Heart left ventricle (tissue), 16 donors: ENCODE measurements around the gene FZR1. TPM values are rescaled to one million over a fixed set of nuclear protein-coding genes. Genes with fewer than 3 reads are reported as not detected.

Experiments
- ATAC-seq, 4 donors: fragments of 200-7000 bp; cut with Tn5 transposase; one replicate each; pipeline ENCODE4 v1.9.1; 2020 to 2022; ENCODE audit warnings: moderate library complexity in 4 of 4, mild to moderate bottlenecking in 3 of 4, moderate number of reproducible peaks in 1 of 4
- DNase-seq, 5 donors: peaks; one replicate each; pipeline ENCODE4 v3.0.0-alpha.2; 2020
- H3K27ac ChIP-seq, 12 donors: fragments of 200-600 bp; sonication (generic) in 4 of 12; one replicate each; pipeline versions ENCODE4 v1.5.0 to v1.8.0; 2016 to 2022; ENCODE audit warnings: mild to moderate bottlenecking in 2 of 12
- H3K27me3 ChIP-seq, 9 donors: fragments of 200-600 bp; sonication (generic) in 2 of 9; one replicate each; pipeline versions ENCODE4 v1.5.1 to v1.8.0; 2016 to 2022; ENCODE audit warnings: mild to moderate bottlenecking in 3 of 9
- H3K36me3 ChIP-seq, 9 donors: fragments of 200-600 bp; sonication (generic) in 2 of 9; one replicate each; pipeline versions ENCODE4 v1.5.0 to v1.8.0; 2018 to 2022; ENCODE audit warnings: mild to moderate bottlenecking in 2 of 9
- H3K4me1 ChIP-seq, 12 donors: fragments of 200-600 bp; sonication (generic) in 4 of 12; one replicate each; pipeline versions ENCODE4 v1.5.0 to v1.8.0; 2016 to 2022; ENCODE audit warnings: mild to moderate bottlenecking in 3 of 12
- H3K4me3 ChIP-seq, 12 donors: fragments of 200-600 bp; sonication (generic) in 4 of 12; one replicate each; pipeline versions ENCODE4 v1.5.0 to v1.8.0; 2017 to 2022; ENCODE audit warnings: mild to moderate bottlenecking in 9 of 12, moderate library complexity in 4 of 12
- H3K9me3 ChIP-seq, 12 donors: fragments of 200-600 bp; sonication (generic) in 4 of 12; one replicate each; pipeline versions ENCODE4 v1.5.0 to v1.8.0; 2016 to 2022; ENCODE audit warnings: mild to moderate bottlenecking in 1 of 12
- POLR2A ChIP-seq, 2 donors: fragments of 450-650 bp; IDR thresholded peaks; one replicate each; pipeline ENCODE4 v1.6.1; 2017; ENCODE audit warnings: antibody characterized with exemption in 2 of 2, mild to moderate bottlenecking in 2 of 2, moderate library complexity in 2 of 2
- WGBS, 4 donors: extraction: QIAGEN DNeasy Blood & Tissue Kit in 2 of 4; methylation state at CpG; one replicate each; pipeline versions ENCODE4 v1.1.5 to v1.1.7; 2013 to 2018; 5-methylcytosine and 5-hydroxymethylcytosine counted together
- intact Hi-C, 10 donors: fragments of 100-400 bp; cut with DNase I; formaldehyde crosslinking; loops; one replicate each; pipeline versions ENCODE4 v1.11.1 to v1.14.2; 2022
- polyA plus RNA-seq, 2 donors: library from polyadenylated mRNA; stranded (reverse); fragments of 200-250 nt; gene quantifications; one replicate each; pipeline ENCODE4 v1.2.3, GENCODE V29; 2013
- total RNA-seq, 9 donors: library from RNA; depleted of rRNA in 2 of 9; stranded (reverse); fragments of >200 nt in 2 of 9; fragmentation: NEBNext Ultra II Directional in 3 of 9; extraction: Animal tissue kit (Norgen Biotek cat#: 25700) in 3 of 9; gene quantifications; one replicate each; pipeline versions ENCODE4 v1.1.0 to v1.2.4, GENCODE V29; 2016 to 2023
- TF ChIP-seq, protein P1 (sequence below), 12 donors: fragments of 200-600 bp; sonication (generic) in 4 of 12; IDR thresholded peaks; one replicate each; pipeline versions ENCODE4 v1.5.0 to v1.8.0; 2018 to 2022; ENCODE audit warnings: antibody characterized with exemption in 12 of 12, mild to moderate bottlenecking in 5 of 12
- donor health status: ischemic (EF 13 %, LVEDD 7.1; RV severe dilation, severe dysfunction).
- donor health status: healthy with polysubstance abuse.
- donor health status: DM: no; HTN: yes; CAD: no.
- donor health status: DM: no; HTN: no; CAD: no.
- donor health status: ischemic (EF 25% LVEDD 6.9; RV normal size, moderate dysfunction).
- donor health status: ischemic (EF 25% LVEDD 5.7; RV mildly dilated, moderate dysfunction).
- donor health status: healthy.
- donor health status: DM: yes; HTN: yes; CAD: no.
- donor health status: ischemic (EF 35%, LVEDD 5.7; RV mildly dilated, moderate dysfunction).
- donor health status: nonischemic (EF 11% LVEDD 7.7; RV severe dilation, severe dysfunction).
- donor health status: DM: yes; HTN: yes; CAD: no.
- donor health status: PGD.
- donor health status: ischemic (EF 29% LVEDD 5.4; RV normal size, mild dysfunction).
- donor health status: nonischemic (EF 23%, LVEDD 6.1; RV moderate dilation, normal function).

FZR1 gene
- total and polyA plus RNA-seq, 11 donors: 13.9 to 41.0 (median 23.5) TPM

DNA sequence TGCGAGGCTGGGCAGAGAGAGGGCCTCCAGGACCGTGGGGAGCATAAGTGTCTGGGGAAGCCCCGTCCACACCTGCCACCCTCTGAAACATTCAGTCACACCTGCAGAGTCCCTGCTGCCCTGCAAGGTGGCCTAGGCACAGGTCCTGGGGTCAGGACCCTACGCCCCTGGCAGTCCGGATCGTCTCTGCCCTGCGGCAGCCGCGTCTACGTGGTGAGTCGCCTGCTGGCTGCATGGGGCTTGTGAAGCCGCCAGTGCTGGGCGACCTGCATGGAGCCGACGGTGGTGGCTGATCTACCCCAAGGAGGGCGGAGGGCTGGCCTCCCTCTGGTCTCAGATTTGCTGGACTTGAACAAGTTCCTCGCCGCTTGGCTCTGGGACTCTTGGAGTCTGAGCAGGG lies 13.0 kb downstream of the FZR1 start:
- 86 to 91% (median 87%) methylated on average over 12 to 18 of the region's 18 CpGs for WGBS, 4 donors
- peak in 1 of 5 donors; percentile 26 for DNase-seq
- Histone ChIP-seq H3K4me3 (no peak overlapping the region), H3K27me3 (no peaks in the 10 kb centered on the region), H3K36me3 (peaks cover 0 to 50% (median 17%) of the 10 kb centered on the region in 9 donors), H3K9me3 (no peaks in the 10 kb centered on the region), H3K27ac (no peak overlapping the region), H3K4me1 (peaks cover 0 to 23% (median 2%) of the 10 kb centered on the region in 12 donors)
- no peak for TF ChIP-seq POLR2A (IDR thresholded peaks at IDR 0.05)
- TF ChIP-seq, protein P1, sequence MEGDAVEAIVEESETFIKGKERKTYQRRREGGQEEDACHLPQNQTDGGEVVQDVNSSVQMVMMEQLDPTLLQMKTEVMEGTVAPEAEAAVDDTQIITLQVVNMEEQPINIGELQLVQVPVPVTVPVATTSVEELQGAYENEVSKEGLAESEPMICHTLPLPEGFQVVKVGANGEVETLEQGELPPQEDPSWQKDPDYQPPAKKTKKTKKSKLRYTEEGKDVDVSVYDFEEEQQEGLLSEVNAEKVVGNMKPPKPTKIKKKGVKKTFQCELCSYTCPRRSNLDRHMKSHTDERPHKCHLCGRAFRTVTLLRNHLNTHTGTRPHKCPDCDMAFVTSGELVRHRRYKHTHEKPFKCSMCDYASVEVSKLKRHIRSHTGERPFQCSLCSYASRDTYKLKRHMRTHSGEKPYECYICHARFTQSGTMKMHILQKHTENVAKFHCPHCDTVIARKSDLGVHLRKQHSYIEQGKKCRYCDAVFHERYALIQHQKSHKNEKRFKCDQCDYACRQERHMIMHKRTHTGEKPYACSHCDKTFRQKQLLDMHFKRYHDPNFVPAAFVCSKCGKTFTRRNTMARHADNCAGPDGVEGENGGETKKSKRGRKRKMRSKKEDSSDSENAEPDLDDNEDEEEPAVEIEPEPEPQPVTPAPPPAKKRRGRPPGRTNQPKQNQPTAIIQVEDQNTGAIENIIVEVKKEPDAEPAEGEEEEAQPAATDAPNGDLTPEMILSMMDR (IDR thresholded peaks at IDR 0.05): no peak
- ATAC-seq: no peak
- intact Hi-C loops: no loop called here

DNA sequence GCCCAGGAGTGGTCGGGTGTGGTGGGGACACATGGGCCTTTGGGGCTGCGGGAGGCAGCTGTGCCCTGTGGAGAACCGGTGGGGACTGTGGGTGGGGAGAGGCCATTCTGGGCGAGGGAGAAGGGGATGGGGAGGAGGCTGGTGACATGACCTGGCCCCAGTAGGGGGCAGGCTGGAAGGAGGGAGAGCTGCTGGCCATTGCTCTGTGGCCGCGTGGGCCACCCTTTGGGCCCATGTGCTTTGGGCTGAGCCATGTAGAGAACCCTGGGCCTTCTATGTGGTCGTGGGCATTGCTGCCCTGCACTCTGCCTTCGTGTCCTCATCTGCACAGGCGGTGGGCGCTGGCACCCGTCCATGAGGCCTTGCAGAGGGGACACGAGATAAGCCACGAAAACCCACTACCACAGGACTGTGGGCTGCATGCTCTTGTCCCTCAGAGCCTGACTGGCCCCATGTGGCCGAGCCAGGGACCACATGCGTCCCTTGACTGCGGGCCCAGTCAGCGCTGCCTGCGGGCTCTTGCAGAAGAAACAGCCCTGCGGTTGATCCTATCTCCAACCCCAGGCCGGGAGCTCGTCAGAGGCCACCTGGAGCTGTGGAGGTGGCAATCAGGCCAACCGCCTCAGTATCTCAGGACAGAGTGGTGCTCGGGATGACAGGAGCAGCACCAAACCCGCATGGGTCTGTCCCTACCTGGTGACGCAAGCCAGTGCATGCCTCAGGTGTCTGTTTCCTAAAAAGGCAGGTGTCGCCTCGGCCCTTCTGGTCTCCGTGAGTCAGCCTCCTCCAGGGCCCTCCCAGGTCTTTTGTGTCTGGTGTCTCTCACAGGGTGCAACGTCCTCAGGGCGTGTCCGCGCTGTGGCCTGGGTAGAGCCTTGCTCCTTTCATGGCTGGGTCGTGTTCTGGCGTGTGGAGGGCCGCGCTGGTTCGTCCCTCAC lies 14.3 kb downstream of the FZR1 start:
- ATAC-seq: no peak
- intact Hi-C loops: no loop called here
- no peak for TF ChIP-seq POLR2A (IDR thresholded peaks at IDR 0.05)
- TF ChIP-seq, protein P1 (IDR thresholded peaks at IDR 0.05): no peak
- H3K27me3 ChIP-seq: no peaks in the 10 kb centered on the region
- 74 to 86% (median 80%) methylated on average over 18 to 37 of the region's 37 CpGs for WGBS, 4 donors
- H3K9me3 ChIP-seq: no peaks in the 10 kb centered on the region
- peaks cover 0 to 61% (median 26%) of the 10 kb centered on the region in 9 donors for H3K36me3 ChIP-seq
- peaks cover 0 to 17% (median 0%) of the 10 kb centered on the region in 12 donors for H3K4me1 ChIP-seq
- DNase-seq: no peak
- H3K27ac ChIP-seq: no peak overlapping the region
- H3K4me3 ChIP-seq: no peak overlapping the region

DNA sequence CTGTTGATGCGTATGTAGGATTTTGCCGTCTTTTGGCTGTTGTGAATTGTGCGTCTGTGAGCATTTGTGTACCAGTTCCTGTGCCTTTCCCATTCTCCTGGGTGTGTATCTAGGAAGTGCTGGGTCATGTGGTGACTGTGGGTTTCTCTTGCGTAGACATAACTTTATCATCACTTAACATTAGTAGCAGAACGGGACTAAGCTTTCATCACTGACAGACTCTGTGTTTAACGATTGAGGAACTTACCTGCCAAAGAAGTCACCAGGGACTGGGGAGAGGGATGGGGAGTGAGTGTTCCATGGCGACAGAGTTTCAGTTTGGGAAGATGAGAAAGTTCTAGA lies 15.0 kb downstream of the FZR1 start:
- Histone ChIP-seq H3K27ac (no peak overlapping the region), H3K9me3 (no peaks in the 10 kb centered on the region), H3K36me3 (peaks cover 0 to 67% (median 31%) of the 10 kb centered on the region in 9 donors), H3K27me3 (no peaks in the 10 kb centered on the region), H3K4me3 (no peak overlapping the region), H3K4me1 (peaks cover 0 to 17% (median 0%) of the 10 kb centered on the region in 12 donors)
- WGBS, 4 donors: 82 to 91% (median 86%) methylated on average over 7 of the region's 7 CpGs
- ATAC-seq (no peak), DNase-seq (no peak)
- TF ChIP-seq, protein P1 (IDR thresholded peaks at IDR 0.05): no peak
- no peak for TF ChIP-seq POLR2A (IDR thresholded peaks at IDR 0.05)
- intact Hi-C loops: no loop called here
